ENCODE measurements around the gene GRAMD2A. TPM values are rescaled to one million over a fixed set of nuclear protein-coding genes. Genes with fewer than 3 reads are reported as not detected.

GRAMD2A gene
- total and polyA plus RNA-seq, 4 donors = 4.0 to 25.2 (median 10.7) TPM

- Histone ChIP-seq H3K36me3 (ENCODE audit: control insufficient read depth in 4 of 4, insufficient read depth in 4 of 4, low read length in 4 of 4) (peaks cover 35 to 54% (median 41%) of the 10 kb centered on the region in 4 donors), H3K9me3 (ENCODE audit: control insufficient read depth in 4 of 4, insufficient read depth in 3 of 4, low read length in 3 of 4) (no peaks in the 10 kb centered on the region), H3K4me3 (no peak overlapping the region), H3K9ac (ENCODE audit: insufficient read depth in 1 of 2, low read length in 2 of 2) (no peak overlapping the region), H3K27ac (ENCODE audit: low read depth in 1 of 2, low read length in 1 of 2) (no peak overlapping the region), H3K27me3 (ENCODE audit: control insufficient read depth in 3 of 3, insufficient read depth in 3 of 3, low read length in 2 of 3) (no peaks in the 10 kb centered on the region), H3K4me1 (ENCODE audit: control insufficient read depth in 5 of 5, insufficient read depth in 5 of 5, low read length in 5 of 5) (peaks cover 0 to 10% (median 1%) of the 10 kb centered on the region in 5 donors)
- DNase-seq = no peak
- 84 to 92% methylated on average over 4 of the region's 4 CpGs for WGBS, 2 donors
- no peak for TF ChIP-seq CTCF (IDR thresholded peaks at IDR 0.05; ENCODE audit: control extremely low read depth, extremely low read depth)
- ATAC-seq (ENCODE audit: insufficient read depth, low FRiP score) = no peak
These were observed 19.6 kb upstream of the GRAMD2A start for GRCh38 chr15:72217216-72217615.

- DNase-seq (no peak), ATAC-seq (ENCODE audit: insufficient read depth, low FRiP score) (no peak)
- TF ChIP-seq CTCF (IDR thresholded peaks at IDR 0.05; ENCODE audit: control extremely low read depth, extremely low read depth) = no peak
- no peak overlapping the region for H3K27ac ChIP-seq (ENCODE audit: low read depth in 1 of 2, low read length in 1 of 2)
- peaks cover 40 to 62% (median 49%) of the 10 kb centered on the region in 4 donors for H3K36me3 ChIP-seq (ENCODE audit: control insufficient read depth in 4 of 4, insufficient read depth in 4 of 4, low read length in 4 of 4)
- H3K9me3 ChIP-seq (ENCODE audit: control insufficient read depth in 4 of 4, insufficient read depth in 3 of 4, low read length in 3 of 4) = no peaks in the 10 kb centered on the region
- no peak overlapping the region for H3K9ac ChIP-seq (ENCODE audit: insufficient read depth in 1 of 2, low read length in 2 of 2)
- no peak overlapping the region for H3K4me3 ChIP-seq
- 85 to 93% methylated on average over 1 of the region's 1 CpG for WGBS, 2 donors
- H3K4me1 ChIP-seq (ENCODE audit: control insufficient read depth in 5 of 5, insufficient read depth in 5 of 5, low read length in 5 of 5) = peaks cover 0 to 8% (median 1%) of the 10 kb centered on the region in 5 donors
- H3K27me3 ChIP-seq (ENCODE audit: control insufficient read depth in 3 of 3, insufficient read depth in 3 of 3, low read length in 2 of 3) = no peaks in the 10 kb centered on the region
These were observed 18.5 kb upstream of the GRAMD2A start for GRCh38 chr15:72216079-72216478.

GRCh38 chr15:72207558-72208085 lies 10.0 kb upstream of the GRAMD2A start:
- no peaks in the 10 kb centered on the region for H3K27me3 ChIP-seq (ENCODE audit: control insufficient read depth in 3 of 3, insufficient read depth in 3 of 3, low read length in 2 of 3)
- no peak overlapping the region for H3K9ac ChIP-seq (ENCODE audit: insufficient read depth in 1 of 2, low read length in 2 of 2)
- peaks cover 0 to 11% (median 0%) of the 10 kb centered on the region in 5 donors for H3K4me1 ChIP-seq (ENCODE audit: control insufficient read depth in 5 of 5, insufficient read depth in 5 of 5, low read length in 5 of 5)
- peaks cover 59 to 69% (median 65%) of the 10 kb centered on the region in 4 donors for H3K36me3 ChIP-seq (ENCODE audit: control insufficient read depth in 4 of 4, insufficient read depth in 4 of 4, low read length in 4 of 4)
- DNase-seq (no peak), ATAC-seq (ENCODE audit: insufficient read depth, low FRiP score) (no peak)
- H3K27ac ChIP-seq (ENCODE audit: low read depth in 1 of 2, low read length in 1 of 2) = no peak overlapping the region
- no peaks in the 10 kb centered on the region for H3K9me3 ChIP-seq (ENCODE audit: control insufficient read depth in 4 of 4, insufficient read depth in 3 of 4, low read length in 3 of 4)
- TF ChIP-seq CTCF (IDR thresholded peaks at IDR 0.05; ENCODE audit: control extremely low read depth, extremely low read depth) = no peak
- no peak overlapping the region for H3K4me3 ChIP-seq

- Histone ChIP-seq H3K9me3 (ENCODE audit: control insufficient read depth in 4 of 4, insufficient read depth in 3 of 4, low read length in 3 of 4) (no peaks in the 10 kb centered on the region), H3K27ac (ENCODE audit: low read depth in 1 of 2, low read length in 1 of 2) (no peak overlapping the region), H3K27me3 (ENCODE audit: control insufficient read depth in 3 of 3, insufficient read depth in 3 of 3, low read length in 2 of 3) (no peaks in the 10 kb centered on the region), H3K36me3 (ENCODE audit: control insufficient read depth in 4 of 4, insufficient read depth in 4 of 4, low read length in 4 of 4) (peaks cover 58 to 72% (median 70%) of the 10 kb centered on the region in 4 donors), H3K4me1 (ENCODE audit: control insufficient read depth in 5 of 5, insufficient read depth in 5 of 5, low read length in 5 of 5) (peaks cover 0 to 11% (median 0%) of the 10 kb centered on the region in 5 donors), H3K9ac (ENCODE audit: insufficient read depth in 1 of 2, low read length in 2 of 2) (no peak overlapping the region), H3K4me3 (no peak overlapping the region)
- ATAC-seq (ENCODE audit: insufficient read depth, low FRiP score) (no peak), DNase-seq (no peak)
- no peak for TF ChIP-seq CTCF (IDR thresholded peaks at IDR 0.05; ENCODE audit: control extremely low read depth, extremely low read depth)
- WGBS, 2 donors = 89 to 96% methylated on average over 5 of the region's 5 CpGs
These were observed 9.1 kb upstream of the GRAMD2A start for GRCh38 chr15:72206677-72207000.

Measured in lung (tissue), 12 donors.